Measurements from ENCODE around the gene TRIM17.

The TRIM17 gene

GRCh38 chr1:228399531-228400236 is 17.0 kb downstream of the TRIM17 start:
- H3K27ac ChIP-seq (ENCODE audit: low read length) = no peak overlapping the region
- no peak overlapping the region for H2AFZ ChIP-seq (ENCODE audit: low read depth, low read length)
- peaks cover 96% of the 10 kb centered on the region for H3K36me3 ChIP-seq (ENCODE audit: insufficient read depth, low read length)
- no peak overlapping the region for H3K4me3 ChIP-seq (ENCODE audit: low read depth in 1 of 2, low read length in 2 of 2)
- peaks cover 49% of the 10 kb centered on the region for H3K79me2 ChIP-seq (ENCODE audit: insufficient read depth, low read length)
- H3K9me3 ChIP-seq (ENCODE audit: insufficient read depth, low read length, severe bottlenecking) = no peaks in the 10 kb centered on the region
- peaks cover 73% of the 10 kb centered on the region for H4K20me1 ChIP-seq (ENCODE audit: insufficient read depth, low read length)
- H3K27me3 ChIP-seq (ENCODE audit: insufficient read depth, low read length, poor library complexity) = no peaks in the 10 kb centered on the region
- DNase-seq (no peak), ATAC-seq (ENCODE audit: insufficient read depth, low read depth) (no peak)
- no peak for TF ChIP-seq CTCF (IDR thresholded peaks at IDR 0.05; ENCODE audit: borderline replicate concordance, extremely low read depth, low read length, poor library complexity, severe bottlenecking)
- TF ChIP-seq EZH2 (IDR thresholded peaks at IDR 0.05; ENCODE audit: borderline replicate concordance, low read depth, low read length, severe bottlenecking) = no peak
- H3K4me1 ChIP-seq (ENCODE audit: insufficient read depth, low read length) = peaks cover 22% of the 10 kb centered on the region
- H3K4me2 ChIP-seq (ENCODE audit: insufficient read depth, low read length) = no peak overlapping the region
- no peak overlapping the region for H3K9ac ChIP-seq (ENCODE audit: low read depth, low read length)

DNA sequence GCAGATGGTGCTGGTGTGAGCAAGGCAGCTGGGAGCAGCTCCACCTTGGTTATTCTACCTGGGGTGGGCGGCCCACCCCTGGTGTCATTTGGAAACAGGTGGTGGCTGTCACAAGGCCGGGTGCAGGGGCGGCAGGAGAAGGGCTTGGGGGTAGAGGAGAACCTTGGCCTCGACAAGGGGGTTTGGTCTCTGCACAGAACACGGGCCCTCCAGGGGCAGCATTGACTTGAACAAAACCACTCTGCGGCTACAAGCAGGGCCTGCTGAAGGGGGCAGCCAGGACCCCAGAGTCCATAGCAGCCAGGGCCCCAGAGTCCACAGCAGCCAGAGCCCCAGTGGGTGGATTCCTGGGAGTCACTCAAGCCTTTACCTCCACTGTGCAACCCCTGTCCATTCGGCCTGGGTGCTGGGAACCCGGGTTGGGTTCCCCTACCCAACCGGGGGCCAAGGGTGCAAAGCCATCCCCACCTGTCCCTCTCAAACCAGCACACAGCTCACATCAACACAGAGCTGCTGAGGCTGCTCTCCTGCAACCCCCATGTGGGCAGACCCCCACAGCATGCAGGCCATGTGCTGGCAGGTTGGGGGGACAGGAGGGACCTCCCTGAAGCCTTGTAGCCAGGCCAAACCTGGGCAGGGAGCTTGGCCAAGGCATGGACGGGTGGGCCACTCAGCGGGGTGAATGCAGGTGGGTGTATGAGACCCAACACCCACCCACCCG is 17.8 kb downstream of the TRIM17 start:
- Histone ChIP-seq H3K9ac (ENCODE audit: low read depth, low read length) (no peak overlapping the region), H2AFZ (ENCODE audit: low read depth, low read length) (no peak overlapping the region), H4K20me1 (ENCODE audit: insufficient read depth, low read length) (peaks cover 68% of the 10 kb centered on the region), H3K27me3 (ENCODE audit: insufficient read depth, low read length, poor library complexity) (no peaks in the 10 kb centered on the region), H3K36me3 (ENCODE audit: insufficient read depth, low read length) (peaks cover 96% of the 10 kb centered on the region), H3K9me3 (ENCODE audit: insufficient read depth, low read length, severe bottlenecking) (no peaks in the 10 kb centered on the region), H3K79me2 (ENCODE audit: insufficient read depth, low read length) (peaks cover 42% of the 10 kb centered on the region), H3K27ac (ENCODE audit: low read length) (no peak overlapping the region), H3K4me3 (ENCODE audit: low read depth in 1 of 2, low read length in 2 of 2) (no peak overlapping the region), H3K4me2 (ENCODE audit: insufficient read depth, low read length) (no peak overlapping the region), H3K4me1 (ENCODE audit: insufficient read depth, low read length) (peaks cover 14% of the 10 kb centered on the region)
- ATAC-seq (ENCODE audit: insufficient read depth, low read depth) (no peak), DNase-seq (no peak)
- TF ChIP-seq CTCF (IDR thresholded peaks at IDR 0.05; ENCODE audit: borderline replicate concordance, extremely low read depth, low read length, poor library complexity, severe bottlenecking) (no peak), EZH2 (IDR thresholded peaks at IDR 0.05; ENCODE audit: borderline replicate concordance, low read depth, low read length, severe bottlenecking) (no peak)

DNA sequence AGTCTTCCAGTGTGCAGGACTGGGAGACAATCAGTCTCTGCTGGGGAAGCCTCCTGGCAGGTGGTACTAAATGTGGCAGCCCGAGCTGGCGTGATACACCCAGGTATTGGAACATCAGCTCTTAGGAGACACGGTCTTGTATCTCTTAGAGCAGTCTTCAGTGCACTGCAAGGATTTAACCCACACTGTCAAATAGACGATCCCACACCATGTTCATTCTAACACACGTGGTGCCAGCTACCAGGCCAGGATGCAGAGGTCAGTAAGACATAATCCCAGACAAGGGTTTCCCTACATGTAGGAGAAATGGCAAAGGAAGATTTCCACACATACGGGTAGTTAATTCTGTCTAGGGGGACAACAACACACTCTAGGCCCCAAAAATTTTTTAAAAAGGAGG is 18.7 kb downstream of the TRIM17 start:
- Histone ChIP-seq H3K9ac (ENCODE audit: low read depth, low read length) (no peak overlapping the region), H3K4me3 (ENCODE audit: low read depth in 1 of 2, low read length in 2 of 2) (no peak overlapping the region), H3K27ac (ENCODE audit: low read length) (no peak overlapping the region), H3K36me3 (ENCODE audit: insufficient read depth, low read length) (peaks cover 97% of the 10 kb centered on the region), H2AFZ (ENCODE audit: low read depth, low read length) (no peak overlapping the region), H3K4me1 (ENCODE audit: insufficient read depth, low read length) (peaks cover 6% of the 10 kb centered on the region), H3K4me2 (ENCODE audit: insufficient read depth, low read length) (no peak overlapping the region), H4K20me1 (ENCODE audit: insufficient read depth, low read length) (peaks cover 65% of the 10 kb centered on the region), H3K27me3 (ENCODE audit: insufficient read depth, low read length, poor library complexity) (no peaks in the 10 kb centered on the region), H3K79me2 (ENCODE audit: insufficient read depth, low read length) (peaks cover 32% of the 10 kb centered on the region), H3K9me3 (ENCODE audit: insufficient read depth, low read length, severe bottlenecking) (no peaks in the 10 kb centered on the region)
- TF ChIP-seq CTCF (IDR thresholded peaks at IDR 0.05; ENCODE audit: borderline replicate concordance, extremely low read depth, low read length, poor library complexity, severe bottlenecking) (no peak), EZH2 (IDR thresholded peaks at IDR 0.05; ENCODE audit: borderline replicate concordance, low read depth, low read length, severe bottlenecking) (no peak)
- DNase-seq (no peak), ATAC-seq (ENCODE audit: insufficient read depth, low read depth) (no peak)
